DOHH2 (cell line): ENCODE measurements around the gene DMP1.

Experiments
- H3F3A ChIP-seq: fragments of 200-600 bp; sonication (generic), shearing (Covaris generic); 2 replicates; pipeline ENCODE4 v1.6.0; 2016; ENCODE audit warnings: antibody characterized with exemption, mild to moderate bottlenecking; ENCODE audit not compliant: control insufficient read depth, insufficient read depth
- H3K27ac ChIP-seq: fragments of 200-600 bp; sonication (generic); 2 replicates; pipeline ENCODE4 v1.5.1; 2014; ENCODE audit warnings: low read depth, mild to moderate bottlenecking, low read length, moderate library complexity
- H3K27me3 ChIP-seq: fragments of 200-600 bp; sonication (generic); 2 replicates; pipeline ENCODE4 v1.6.1; 2014; ENCODE audit warnings: mild to moderate bottlenecking, low read length, mixed read lengths; ENCODE audit not compliant: control insufficient read depth
- H3K36me3 ChIP-seq: fragments of 200-600 bp; sonication (generic); 2 replicates; pipeline ENCODE4 v1.6.1; 2014; ENCODE audit warnings: mild to moderate bottlenecking, low read length, moderate library complexity, mixed read lengths; ENCODE audit not compliant: control insufficient read depth
- H3K4me1 ChIP-seq: fragments of 200-600 bp; sonication (generic); 2 replicates; pipeline ENCODE4 v1.6.1; 2014; ENCODE audit warnings: mild to moderate bottlenecking, low read length, mixed read lengths; ENCODE audit not compliant: control insufficient read depth
- H3K4me2 ChIP-seq: fragments of 200-600 bp; sonication (generic); 2 replicates; pipeline ENCODE4 v1.6.0; 2014; ENCODE audit warnings: mild to moderate bottlenecking, low read length, moderate library complexity
- H3K4me3 ChIP-seq: fragments of 200-600 bp; sonication (generic); 2 replicates; pipeline ENCODE4 v1.5.1; 2014; ENCODE audit warnings: mild to moderate bottlenecking, low read length, mixed read lengths
- H3K79me2 ChIP-seq: fragments of 200-600 bp; sonication (generic); 2 replicates; pipeline ENCODE4 v1.6.1; 2014; ENCODE audit warnings: mild to moderate bottlenecking, low read length, mixed read lengths; ENCODE audit not compliant: control insufficient read depth
- H3K9me2 ChIP-seq: fragments of 200-600 bp; sonication (generic); replicated peaks from 2 replicates; pipeline ENCODE4 v1.6.1; 2014; ENCODE audit warnings: mild to moderate bottlenecking, low read length, mixed read lengths; ENCODE audit not compliant: control insufficient read depth
- H3K9me3 ChIP-seq: fragments of 200-600 bp; sonication (generic); 2 replicates; pipeline ENCODE4 v1.6.1; 2014; ENCODE audit warnings: antibody characterized with exemption, low read length, mixed read lengths; ENCODE audit not compliant: control insufficient read depth, insufficient read depth
- H4K20me1 ChIP-seq: fragments of 200-600 bp; sonication (generic); 2 replicates; pipeline ENCODE4 v1.6.0; 2014; ENCODE audit warnings: low read depth, mild to moderate bottlenecking, antibody characterized with exemption, low read length, moderate library complexity; ENCODE audit not compliant: control insufficient read depth, insufficient read depth
- EZH2phosphoT487 ChIP-seq: fragments of 200-600 bp; sonication (generic); IDR thresholded peaks from 2 replicates; pipeline ENCODE4 v1.6.1; 2017; ENCODE audit warnings: borderline replicate concordance, mild to moderate bottlenecking, antibody characterized with exemption, low read length, moderate library complexity, mixed read lengths
- TF ChIP-seq, protein P1 (sequence below): fragments of 200-600 bp; sonication (generic); IDR thresholded peaks from one replicate; pipeline ENCODE4 v1.5.1; 2014; ENCODE audit warnings: antibody characterized with exemption, mild to moderate bottlenecking, low read depth, low read length; ENCODE audit not compliant: poor library complexity, severe bottlenecking

The DMP1 gene

DNA sequence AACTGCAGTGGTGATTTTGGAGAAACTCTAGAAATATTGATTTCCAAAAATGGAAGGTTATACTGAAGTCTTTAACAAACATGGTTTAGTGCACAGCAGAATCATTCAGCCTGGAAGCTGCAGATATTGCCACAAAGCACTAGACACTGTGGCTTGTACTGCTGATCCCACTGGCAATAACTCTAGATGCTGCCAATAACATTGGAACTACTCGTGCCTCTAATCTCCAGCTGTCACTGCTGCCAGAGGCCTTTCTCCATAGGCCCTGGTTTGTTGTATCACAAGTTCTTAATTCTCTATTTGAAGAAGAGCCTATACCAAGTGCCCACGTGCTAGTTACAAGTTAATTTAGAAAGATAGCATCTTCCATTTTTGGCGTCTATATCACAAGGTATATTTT, 19.3 kb downstream of the DMP1 start:
- no peaks in the 10 kb centered on the region for H3K4me1 ChIP-seq
- H3K79me2 ChIP-seq: no peaks in the 10 kb centered on the region
- no peaks in the 10 kb centered on the region for H3K9me2 ChIP-seq
- H3K4me2 ChIP-seq: no peak overlapping the region
- no peaks in the 10 kb centered on the region for H3K36me3 ChIP-seq
- H3K4me3 ChIP-seq: no peak overlapping the region
- H3K9me3 ChIP-seq: peaks cover 5% of the 10 kb centered on the region; the same call in 1 of the 2 replicates
- no peaks in the 10 kb centered on the region for H4K20me1 ChIP-seq
- no peaks in the 10 kb centered on the region for H3F3A ChIP-seq
- TF ChIP-seq EZH2phosphoT487: no peak
- TF ChIP-seq, protein P1, sequence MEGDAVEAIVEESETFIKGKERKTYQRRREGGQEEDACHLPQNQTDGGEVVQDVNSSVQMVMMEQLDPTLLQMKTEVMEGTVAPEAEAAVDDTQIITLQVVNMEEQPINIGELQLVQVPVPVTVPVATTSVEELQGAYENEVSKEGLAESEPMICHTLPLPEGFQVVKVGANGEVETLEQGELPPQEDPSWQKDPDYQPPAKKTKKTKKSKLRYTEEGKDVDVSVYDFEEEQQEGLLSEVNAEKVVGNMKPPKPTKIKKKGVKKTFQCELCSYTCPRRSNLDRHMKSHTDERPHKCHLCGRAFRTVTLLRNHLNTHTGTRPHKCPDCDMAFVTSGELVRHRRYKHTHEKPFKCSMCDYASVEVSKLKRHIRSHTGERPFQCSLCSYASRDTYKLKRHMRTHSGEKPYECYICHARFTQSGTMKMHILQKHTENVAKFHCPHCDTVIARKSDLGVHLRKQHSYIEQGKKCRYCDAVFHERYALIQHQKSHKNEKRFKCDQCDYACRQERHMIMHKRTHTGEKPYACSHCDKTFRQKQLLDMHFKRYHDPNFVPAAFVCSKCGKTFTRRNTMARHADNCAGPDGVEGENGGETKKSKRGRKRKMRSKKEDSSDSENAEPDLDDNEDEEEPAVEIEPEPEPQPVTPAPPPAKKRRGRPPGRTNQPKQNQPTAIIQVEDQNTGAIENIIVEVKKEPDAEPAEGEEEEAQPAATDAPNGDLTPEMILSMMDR: no peak
- no peak overlapping the region for H3K27ac ChIP-seq
- no peaks in the 10 kb centered on the region for H3K27me3 ChIP-seq

DNA sequence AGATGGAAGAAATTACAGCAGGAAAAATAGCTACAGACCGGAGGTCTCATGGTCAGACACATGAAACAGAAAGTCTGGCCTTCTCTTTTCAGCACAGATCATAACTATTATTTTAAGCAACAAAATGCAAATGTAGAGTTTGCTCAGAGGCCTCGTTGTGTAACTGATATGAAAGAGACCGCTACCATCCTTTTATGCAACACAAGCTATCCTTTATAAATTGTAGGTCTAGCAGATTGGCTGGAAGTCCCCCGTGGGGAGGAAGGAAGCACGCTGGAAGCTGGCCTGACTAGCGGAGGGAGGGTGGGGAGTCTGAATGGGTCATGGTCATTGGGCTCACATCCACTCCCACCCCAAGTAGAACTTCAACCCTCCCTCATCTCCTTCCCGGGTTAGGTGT, 27.7 kb downstream of the DMP1 start:
- H3K9me3 ChIP-seq: peaks cover 5% of the 10 kb centered on the region; the same call in 1 of the 2 replicates
- no peaks in the 10 kb centered on the region for H3K79me2 ChIP-seq
- H3K36me3 ChIP-seq: no peaks in the 10 kb centered on the region
- TF ChIP-seq, protein P1: no peak
- no peak for TF ChIP-seq EZH2phosphoT487
- H3K27ac ChIP-seq: no peak overlapping the region
- H3F3A ChIP-seq: no peaks in the 10 kb centered on the region
- H3K9me2 ChIP-seq: no peaks in the 10 kb centered on the region
- no peak overlapping the region for H3K4me3 ChIP-seq
- H3K4me1 ChIP-seq: peaks cover 14% of the 10 kb centered on the region
- H3K27me3 ChIP-seq: no peaks in the 10 kb centered on the region
- peak overlapping the region; percentile 9 for H3K4me2 ChIP-seq
- no peaks in the 10 kb centered on the region for H4K20me1 ChIP-seq

DNA sequence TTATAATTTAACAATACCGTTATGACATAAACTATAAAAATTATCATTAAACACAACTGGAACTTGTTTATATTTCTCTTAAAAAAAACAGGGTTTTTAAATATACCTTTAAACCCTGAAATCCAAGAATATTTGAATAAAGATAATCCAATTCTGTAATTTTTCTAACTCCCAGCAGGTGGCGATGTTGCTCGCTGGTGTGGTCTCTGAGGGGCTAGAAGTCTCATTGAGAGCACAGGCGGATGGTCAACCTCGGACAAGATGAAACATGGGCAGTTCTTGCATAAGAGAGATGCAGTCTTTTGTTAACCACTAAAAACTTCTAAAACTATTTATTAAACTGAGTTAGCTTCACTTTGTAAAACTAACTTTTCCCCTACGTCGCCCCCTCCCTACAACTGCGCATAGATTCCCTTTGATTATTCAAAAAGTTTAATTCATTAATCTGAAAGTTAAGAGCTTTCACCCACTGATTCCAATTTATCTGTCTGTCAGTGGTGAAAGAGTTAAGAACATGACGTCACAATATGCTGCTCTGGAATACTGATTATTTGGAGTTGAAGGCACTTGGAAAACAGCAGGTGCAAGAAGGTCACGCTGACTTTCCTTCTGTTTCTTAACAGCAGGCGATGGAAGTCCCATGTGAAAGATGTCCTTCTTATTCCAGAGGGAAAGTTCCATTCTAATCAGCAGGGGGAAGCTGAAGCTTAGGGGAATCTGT, 29.5 kb downstream of the DMP1 start:
- TF ChIP-seq, protein P1: peak; percentile 77
- TF ChIP-seq EZH2phosphoT487: no peak
- no peak overlapping the region for H3K4me3 ChIP-seq
- H3K36me3 ChIP-seq: no peaks in the 10 kb centered on the region
- H3K79me2 ChIP-seq: no peaks in the 10 kb centered on the region
- H3K4me1 ChIP-seq: peaks cover 14% of the 10 kb centered on the region
- no peaks in the 10 kb centered on the region for H3F3A ChIP-seq
- H3K4me2 ChIP-seq: no peak overlapping the region
- H3K27ac ChIP-seq: no peak overlapping the region
- no peaks in the 10 kb centered on the region for H3K27me3 ChIP-seq
- H3K9me3 ChIP-seq: no peaks in the 10 kb centered on the region
- no peaks in the 10 kb centered on the region for H4K20me1 ChIP-seq
- no peaks in the 10 kb centered on the region for H3K9me2 ChIP-seq
